ENCODE data around the gene FBXO30.

FBXO30 gene

DNA sequence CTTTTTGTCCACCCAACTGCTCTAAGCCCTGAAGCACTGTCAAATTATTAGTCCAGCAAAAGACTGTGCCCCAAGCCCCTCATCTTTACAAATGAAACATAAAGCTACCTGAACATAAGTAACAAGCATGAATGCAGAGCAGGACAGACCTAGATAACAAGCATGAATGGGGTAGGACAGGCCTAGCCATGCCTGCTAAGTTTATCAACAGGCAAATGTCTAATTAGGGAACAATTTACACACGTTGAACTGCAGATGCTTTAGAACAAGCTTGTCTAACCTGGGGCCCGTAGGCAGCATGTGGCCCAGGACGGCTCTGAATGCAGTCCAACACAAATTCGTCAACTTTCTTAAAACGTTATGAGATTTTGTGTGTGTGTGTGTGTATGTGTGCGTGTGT is 13.6 kb downstream of the FBXO30 start:
- H3K27ac ChIP-seq (ENCODE audit: low read depth, low read length), result no peak overlapping the region

DNA sequence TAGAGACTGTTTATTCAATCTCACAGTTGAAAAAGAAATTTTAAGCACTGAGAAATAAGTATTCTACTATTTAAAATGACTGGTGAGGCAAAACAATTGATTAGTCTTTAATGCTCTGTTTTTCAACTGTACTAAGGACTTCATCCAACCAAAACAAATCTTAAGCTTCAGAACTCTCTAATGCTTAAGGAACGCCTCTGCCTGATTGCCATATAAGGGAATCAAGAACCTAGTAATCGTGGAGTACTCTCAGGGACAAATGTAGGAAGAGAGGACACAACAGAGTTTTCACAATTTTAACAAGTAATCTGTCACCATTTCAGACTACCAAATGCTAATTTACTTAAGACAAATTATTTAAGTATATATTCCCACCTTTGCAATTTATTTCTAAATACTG is 16.1 kb downstream of the FBXO30 start:
- Histone ChIP-seq H3K36me3 (ENCODE audit: control insufficient read depth, insufficient read depth, low read length) (peaks cover 28% of the 10 kb centered on the region), H3K9ac (ENCODE audit: low read length) (no peak overlapping the region), H3K27me3 (ENCODE audit: control insufficient read depth, insufficient read depth, low read length) (no peaks in the 10 kb centered on the region)

More for the DNA sequence above, 13.6 kb downstream of the FBXO30 start:
- Histone ChIP-seq H3K9ac (ENCODE audit: low read length) (no peak overlapping the region), H3K4me3 (ENCODE audit: low read depth, low read length) (no peak overlapping the region), H3K27me3 (ENCODE audit: control insufficient read depth, insufficient read depth, low read length) (no peaks in the 10 kb centered on the region), H3K4me1 (ENCODE audit: control insufficient read depth, insufficient read depth, low read length) (peaks cover 12% of the 10 kb centered on the region), H3K36me3 (ENCODE audit: control insufficient read depth, insufficient read depth, low read length) (peaks cover 53% of the 10 kb centered on the region), H3K9me3 (ENCODE audit: control insufficient read depth, insufficient read depth, low read depth, low read length) (no peaks in the 10 kb centered on the region)

DNA sequence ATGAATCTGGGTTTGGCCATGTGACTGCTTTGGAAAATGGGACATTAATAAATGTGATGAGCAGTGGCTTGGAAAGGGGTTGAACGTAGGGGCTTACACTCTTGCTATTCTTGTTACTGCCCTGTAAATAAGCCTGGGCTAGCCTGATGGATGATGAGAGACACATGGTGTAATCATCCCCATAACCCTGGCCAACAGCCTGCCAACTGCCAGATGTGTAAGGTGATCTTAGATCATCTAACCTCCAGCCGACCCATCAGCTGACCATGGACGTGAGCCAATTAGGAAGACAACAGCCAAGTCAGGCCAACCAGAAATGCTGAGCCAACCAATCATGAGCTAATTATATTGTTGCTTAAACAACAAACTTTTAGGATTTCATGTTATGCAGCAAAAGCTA is 25.2 kb downstream of the FBXO30 start:
- Histone ChIP-seq H3K36me3 (ENCODE audit: control insufficient read depth, insufficient read depth, low read length) (peaks cover 7% of the 10 kb centered on the region; the same call in 1 of the 2 replicates), H3K4me3 (ENCODE audit: low read depth, low read length) (no peak overlapping the region), H3K4me1 (ENCODE audit: control insufficient read depth, insufficient read depth, low read length) (no peaks in the 10 kb centered on the region)

More for the DNA sequence above, 16.1 kb downstream of the FBXO30 start:
- no peaks in the 10 kb centered on the region; the same call in 1 of the 2 replicates for H3K9me3 ChIP-seq (ENCODE audit: control insufficient read depth, insufficient read depth, low read depth, low read length)
- peak overlapping the region; percentile 81; the same call in 1 of the 2 replicates for H3K27ac ChIP-seq (ENCODE audit: low read depth, low read length)
- H3K4me1 ChIP-seq (ENCODE audit: control insufficient read depth, insufficient read depth, low read length), result peaks cover 12% of the 10 kb centered on the region
- no peak overlapping the region for H3K4me3 ChIP-seq (ENCODE audit: low read depth, low read length)

DNA sequence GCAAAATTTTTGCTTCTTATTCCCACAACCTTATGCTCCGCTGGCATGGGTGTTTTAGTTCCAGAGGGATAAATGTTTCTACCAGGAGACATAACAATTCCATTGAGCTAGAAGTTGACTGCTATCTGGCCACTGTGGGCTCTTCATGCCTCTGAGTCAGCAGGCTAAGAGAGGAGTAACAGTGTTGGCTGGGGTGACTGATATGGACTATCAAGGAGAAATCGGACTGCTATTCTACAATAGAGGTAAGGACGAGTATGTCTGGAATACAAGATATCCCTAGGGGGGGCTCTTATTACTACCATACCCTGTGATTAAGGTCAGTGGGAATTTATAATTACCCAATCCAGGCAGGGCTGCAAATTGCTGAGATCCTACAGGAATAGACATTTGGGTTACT is 26.9 kb downstream of the FBXO30 start:
- Histone ChIP-seq H3K4me3 (ENCODE audit: low read depth, low read length) (no peak overlapping the region), H3K9me3 (ENCODE audit: control insufficient read depth, insufficient read depth, low read depth, low read length) (peaks cover 27% of the 10 kb centered on the region), H3K4me1 (ENCODE audit: control insufficient read depth, insufficient read depth, low read length) (no peaks in the 10 kb centered on the region), H3K9ac (ENCODE audit: low read length) (no peak overlapping the region), H3K36me3 (ENCODE audit: control insufficient read depth, insufficient read depth, low read length) (peaks cover 4% of the 10 kb centered on the region; the same call in 1 of the 2 replicates), H3K27ac (ENCODE audit: low read depth, low read length) (no peak overlapping the region), H3K27me3 (ENCODE audit: control insufficient read depth, insufficient read depth, low read length) (no peaks in the 10 kb centered on the region)

More for the DNA sequence above, 25.2 kb downstream of the FBXO30 start:
- no peak overlapping the region for H3K27ac ChIP-seq (ENCODE audit: low read depth, low read length)
- peaks cover 27% of the 10 kb centered on the region for H3K9me3 ChIP-seq (ENCODE audit: control insufficient read depth, insufficient read depth, low read depth, low read length)
- H3K9ac ChIP-seq (ENCODE audit: low read length), result no peak overlapping the region
- no peaks in the 10 kb centered on the region for H3K27me3 ChIP-seq (ENCODE audit: control insufficient read depth, insufficient read depth, low read length)

DNA sequence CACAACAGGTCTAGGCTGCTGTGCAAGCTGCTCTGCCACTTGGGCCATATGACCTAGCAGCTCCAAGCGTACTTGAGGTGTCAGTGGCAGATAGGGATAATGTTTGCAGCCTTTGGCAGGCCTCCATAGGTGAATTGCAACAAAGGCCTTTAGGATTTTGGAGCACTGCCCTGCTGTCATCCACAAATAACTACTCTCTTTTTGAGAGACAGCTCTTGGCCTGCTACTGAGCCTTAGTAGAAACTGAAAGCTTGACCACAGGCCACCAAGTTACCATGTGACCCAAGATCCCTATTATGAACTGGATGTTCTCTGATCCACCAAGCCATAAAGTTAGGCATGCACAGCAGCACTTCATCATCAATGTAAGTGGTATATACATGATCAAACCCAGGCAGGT is 29.9 kb downstream of the FBXO30 start:
- Histone ChIP-seq H3K27ac (ENCODE audit: low read depth, low read length) (no peak overlapping the region), H3K36me3 (ENCODE audit: control insufficient read depth, insufficient read depth, low read length) (no peaks in the 10 kb centered on the region), H3K9ac (ENCODE audit: low read length) (no peak overlapping the region), H3K9me3 (ENCODE audit: control insufficient read depth, insufficient read depth, low read depth, low read length) (peaks cover 2% of the 10 kb centered on the region; the same call in 1 of the 2 replicates), H3K27me3 (ENCODE audit: control insufficient read depth, insufficient read depth, low read length) (no peaks in the 10 kb centered on the region), H3K4me3 (ENCODE audit: low read depth, low read length) (no peak overlapping the region), H3K4me1 (ENCODE audit: control insufficient read depth, insufficient read depth, low read length) (no peaks in the 10 kb centered on the region)

DNA sequence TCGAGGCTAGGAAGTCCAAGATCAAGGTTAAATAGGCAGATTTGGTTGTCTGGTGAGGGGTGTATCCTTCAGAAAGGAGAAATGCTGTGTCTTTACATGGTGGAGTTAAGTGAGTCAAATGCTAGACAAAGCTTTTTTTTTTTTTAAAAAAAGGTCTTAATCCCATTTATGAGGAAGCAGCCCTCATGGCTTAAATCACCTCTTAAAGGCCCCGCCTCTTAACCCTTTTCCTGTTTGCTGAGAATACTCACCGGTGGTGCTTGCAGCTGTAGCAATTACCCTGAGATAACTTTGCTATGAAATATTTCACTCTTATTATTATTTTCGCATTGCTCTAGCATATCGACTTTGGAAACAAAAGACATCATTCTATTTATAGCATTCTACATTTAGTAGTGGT is 30.8 kb downstream of the FBXO30 start:
- Histone ChIP-seq H3K4me1 (ENCODE audit: control insufficient read depth, insufficient read depth, low read length) (no peaks in the 10 kb centered on the region), H3K36me3 (ENCODE audit: control insufficient read depth, insufficient read depth, low read length) (no peaks in the 10 kb centered on the region), H3K4me3 (ENCODE audit: low read depth, low read length) (no peak overlapping the region), H3K27ac (ENCODE audit: low read depth, low read length) (no peak overlapping the region), H3K9me3 (ENCODE audit: control insufficient read depth, insufficient read depth, low read depth, low read length) (no peaks in the 10 kb centered on the region), H3K9ac (ENCODE audit: low read length) (no peak overlapping the region), H3K27me3 (ENCODE audit: control insufficient read depth, insufficient read depth, low read length) (no peaks in the 10 kb centered on the region)

DNA sequence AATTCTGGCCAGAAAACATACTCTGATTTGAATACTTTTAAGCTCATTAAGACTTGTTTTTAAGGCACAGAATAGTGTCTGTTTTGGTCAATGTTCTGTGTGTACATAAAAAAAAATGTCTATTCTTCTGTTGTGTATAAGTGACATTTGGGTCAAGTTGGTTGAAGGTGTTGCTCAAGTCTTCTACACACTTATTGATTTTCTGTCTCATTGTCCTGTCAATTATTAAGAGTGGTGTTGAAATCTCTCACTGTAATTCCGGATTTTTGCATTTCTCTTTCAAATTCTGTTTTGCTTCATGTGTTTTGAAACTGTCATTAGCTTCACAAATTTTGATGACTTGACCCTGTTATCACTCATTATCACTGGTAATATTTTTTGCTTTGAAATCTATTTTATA is 41.7 kb downstream of the FBXO30 start:
- Histone ChIP-seq H3K27ac (ENCODE audit: low read depth, low read length) (no peak overlapping the region), H3K4me3 (ENCODE audit: low read depth, low read length) (no peak overlapping the region), H3K27me3 (ENCODE audit: control insufficient read depth, insufficient read depth, low read length) (no peaks in the 10 kb centered on the region), H3K9ac (ENCODE audit: low read length) (no peak overlapping the region), H3K9me3 (ENCODE audit: control insufficient read depth, insufficient read depth, low read depth, low read length) (no peaks in the 10 kb centered on the region), H3K4me1 (ENCODE audit: control insufficient read depth, insufficient read depth, low read length) (no peaks in the 10 kb centered on the region), H3K36me3 (ENCODE audit: control insufficient read depth, insufficient read depth, low read length) (no peaks in the 10 kb centered on the region)

DNA sequence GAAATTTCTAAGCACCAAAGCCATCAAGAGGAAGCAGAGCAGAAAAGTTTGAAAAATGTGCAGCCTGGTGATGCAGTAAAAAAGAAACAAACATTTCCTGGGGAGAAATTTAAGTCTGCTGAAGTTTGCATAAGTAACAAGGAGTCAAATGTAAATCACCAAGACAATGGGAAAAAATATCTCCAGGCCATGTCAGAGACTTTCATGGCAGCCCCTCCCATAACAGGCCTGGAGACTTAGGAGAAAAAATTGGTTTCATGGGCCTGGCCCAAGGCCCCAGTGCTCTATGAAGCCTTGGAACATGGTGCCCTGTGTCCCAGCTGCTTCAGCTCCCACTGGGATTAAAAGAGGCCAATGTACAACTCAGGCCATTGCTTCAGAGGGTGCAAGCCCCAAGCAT is 49.1 kb downstream of the FBXO30 start:
- H3K9ac ChIP-seq (ENCODE audit: low read length), result no peak overlapping the region
- H3K4me3 ChIP-seq (ENCODE audit: low read depth, low read length), result no peak overlapping the region
- no peaks in the 10 kb centered on the region for H3K27me3 ChIP-seq (ENCODE audit: control insufficient read depth, insufficient read depth, low read length)
- no peaks in the 10 kb centered on the region for H3K36me3 ChIP-seq (ENCODE audit: control insufficient read depth, insufficient read depth, low read length)
- no peak overlapping the region for H3K27ac ChIP-seq (ENCODE audit: low read depth, low read length)
- no peaks in the 10 kb centered on the region for H3K4me1 ChIP-seq (ENCODE audit: control insufficient read depth, insufficient read depth, low read length)
- H3K9me3 ChIP-seq (ENCODE audit: control insufficient read depth, insufficient read depth, low read depth, low read length), result no peaks in the 10 kb centered on the region; the same call in 1 of the 2 replicates

DNA sequence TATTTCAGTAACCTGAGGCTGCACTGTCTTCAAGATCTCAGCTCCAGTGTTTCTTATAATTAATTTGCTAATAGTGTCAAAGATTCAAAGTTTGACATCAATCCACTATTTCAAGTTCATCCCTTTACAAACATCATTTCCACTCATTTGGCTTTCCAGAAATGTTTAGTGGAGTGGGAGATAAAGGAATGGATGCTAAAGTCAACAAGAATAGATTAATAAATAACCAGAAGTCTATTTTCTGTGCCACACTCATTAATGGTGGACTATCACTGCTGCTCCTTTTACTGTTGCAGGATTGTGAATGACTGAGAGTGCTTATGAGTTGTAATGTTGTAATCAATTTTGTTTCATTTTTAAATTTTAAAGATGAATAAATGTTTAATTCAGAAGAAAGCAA is 50.9 kb downstream of the FBXO30 start:
- Histone ChIP-seq H3K27me3 (ENCODE audit: control insufficient read depth, insufficient read depth, low read length) (no peaks in the 10 kb centered on the region), H3K9me3 (ENCODE audit: control insufficient read depth, insufficient read depth, low read depth, low read length) (no peaks in the 10 kb centered on the region; the same call in 1 of the 2 replicates), H3K4me1 (ENCODE audit: control insufficient read depth, insufficient read depth, low read length) (no peaks in the 10 kb centered on the region), H3K36me3 (ENCODE audit: control insufficient read depth, insufficient read depth, low read length) (no peaks in the 10 kb centered on the region), H3K9ac (ENCODE audit: low read length) (no peak overlapping the region), H3K4me3 (ENCODE audit: low read depth, low read length) (no peak overlapping the region), H3K27ac (ENCODE audit: low read depth, low read length) (no peak overlapping the region)

DNA sequence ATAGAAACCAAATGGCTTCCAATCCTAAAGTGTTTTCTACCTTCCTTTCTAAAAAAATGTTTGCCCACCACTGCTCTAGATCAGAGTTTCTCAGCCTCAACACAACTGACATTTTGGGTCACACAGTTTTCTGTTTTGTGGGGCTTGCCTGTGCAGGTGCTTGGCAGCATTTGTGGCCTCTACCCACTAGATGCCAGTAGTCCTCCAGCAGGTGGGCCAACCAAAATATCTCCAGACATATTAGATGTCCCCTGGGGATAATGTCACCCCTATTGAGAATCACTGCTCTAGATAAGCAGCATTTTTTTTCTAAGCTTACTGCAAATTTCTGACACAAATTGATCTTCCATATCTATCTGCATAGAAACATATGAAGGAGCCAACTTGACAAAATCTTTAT is 53.0 kb downstream of the FBXO30 start:
- Histone ChIP-seq H3K27ac (ENCODE audit: low read depth, low read length) (no peak overlapping the region), H3K36me3 (ENCODE audit: control insufficient read depth, insufficient read depth, low read length) (no peaks in the 10 kb centered on the region), H3K9ac (ENCODE audit: low read length) (no peak overlapping the region), H3K9me3 (ENCODE audit: control insufficient read depth, insufficient read depth, low read depth, low read length) (no peaks in the 10 kb centered on the region; the same call in 1 of the 2 replicates), H3K27me3 (ENCODE audit: control insufficient read depth, insufficient read depth, low read length) (no peaks in the 10 kb centered on the region), H3K4me3 (ENCODE audit: low read depth, low read length) (no peak overlapping the region), H3K4me1 (ENCODE audit: control insufficient read depth, insufficient read depth, low read length) (no peaks in the 10 kb centered on the region)

DNA sequence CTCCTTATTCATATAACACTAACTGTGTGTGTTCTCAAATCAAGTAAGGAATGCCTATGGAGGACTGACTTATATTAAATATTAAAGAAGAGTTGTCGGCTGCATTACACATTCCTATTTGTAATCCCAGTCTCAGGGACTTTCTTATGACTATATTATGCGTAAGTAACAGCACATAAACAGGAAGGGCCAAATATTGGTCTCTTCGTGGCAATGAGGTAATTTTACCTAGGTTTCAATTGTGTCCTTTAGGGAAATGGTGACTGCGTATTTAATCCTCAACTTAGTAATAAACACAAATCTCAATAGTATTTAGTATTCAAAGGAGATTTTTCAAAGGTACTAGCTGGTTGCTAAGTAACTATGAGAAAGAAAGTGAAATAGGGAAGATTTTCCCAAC is 56.5 kb downstream of the FBXO30 start:
- Histone ChIP-seq H3K9ac (ENCODE audit: low read length) (no peak overlapping the region), H3K4me3 (ENCODE audit: low read depth, low read length) (no peak overlapping the region), H3K9me3 (ENCODE audit: control insufficient read depth, insufficient read depth, low read depth, low read length) (no peaks in the 10 kb centered on the region), H3K27me3 (ENCODE audit: control insufficient read depth, insufficient read depth, low read length) (no peaks in the 10 kb centered on the region), H3K36me3 (ENCODE audit: control insufficient read depth, insufficient read depth, low read length) (no peaks in the 10 kb centered on the region), H3K27ac (ENCODE audit: low read depth, low read length) (no peak overlapping the region), H3K4me1 (ENCODE audit: control insufficient read depth, insufficient read depth, low read length) (no peaks in the 10 kb centered on the region)

DNA sequence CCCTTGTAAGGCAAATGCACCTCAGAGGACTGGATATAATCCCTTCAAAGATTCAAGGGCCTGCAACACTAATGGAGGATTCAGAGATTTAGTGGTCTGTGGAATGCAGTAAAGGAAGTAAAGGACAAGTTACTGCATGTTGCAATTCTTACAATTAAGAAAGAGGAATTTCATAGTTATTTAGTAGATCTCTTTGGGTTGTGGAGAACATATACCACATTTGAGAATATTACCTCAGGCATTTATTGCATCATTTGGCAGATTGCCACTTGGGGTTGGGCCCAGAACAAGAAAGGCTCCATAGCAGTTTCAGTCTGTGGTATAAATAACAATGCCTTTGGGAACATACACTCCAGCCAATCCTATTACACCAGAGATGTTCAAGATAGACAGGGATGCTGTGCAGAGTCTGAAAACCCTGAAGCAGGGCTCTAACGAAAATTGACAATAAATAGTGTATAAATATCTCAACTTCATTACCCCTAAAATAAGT is 58.4 kb downstream of the FBXO30 start:
- no peaks in the 10 kb centered on the region for H3K9me3 ChIP-seq (ENCODE audit: control insufficient read depth, insufficient read depth, low read depth, low read length)
- H3K4me3 ChIP-seq (ENCODE audit: low read depth, low read length), result no peak overlapping the region
- no peaks in the 10 kb centered on the region for H3K4me1 ChIP-seq (ENCODE audit: control insufficient read depth, insufficient read depth, low read length)
- H3K36me3 ChIP-seq (ENCODE audit: control insufficient read depth, insufficient read depth, low read length), result no peaks in the 10 kb centered on the region
- no peak overlapping the region for H3K27ac ChIP-seq (ENCODE audit: low read depth, low read length)
- no peaks in the 10 kb centered on the region for H3K27me3 ChIP-seq (ENCODE audit: control insufficient read depth, insufficient read depth, low read length)
- no peak overlapping the region for H3K9ac ChIP-seq (ENCODE audit: low read length)

All from HUES6 (cell line).